MCF 10A (cell line): ENCODE results near the gene TNF. TPM values are rescaled to one million over a fixed set of nuclear protein-coding genes. Genes with fewer than 3 reads are reported as not detected.

Experiments
- BruUV-seq: library from RNA; stranded (reverse); fragments of 400-500 nt; replicated peaks from 2 replicates; lab custom pipeline; 2021; lab: Mats Ljungman, UMichigan
- CTCF ChIA-PET: fragments of 300-600 bp; sonication (Branson Sonifier 250); formaldehyde crosslinking; extraction: SDS; loops from one replicate; lab custom pipeline; 2021; ENCODE audit warnings: antibody characterized with exemption, inconsistent platforms; lab: Yijun Ruan, JAX
- POLR2A ChIA-PET: fragments of 300-600, 350-650 bp; sonication (Branson Sonifier 250); formaldehyde crosslinking; extraction: SDS; loops from one replicate; lab custom pipeline; 2020; ENCODE audit warnings: antibody characterized with exemption, inconsistent platforms; lab: Yijun Ruan, JAX
- DNase-seq: peaks from one replicate; pipeline ENCODE4 v3.0.0-alpha.2; 2018; ENCODE audit not compliant: unreplicated experiment
- H3K27ac Mint-ChIP-seq: one replicate; pipeline ENCODE4 v1.8.0; 2022; ENCODE audit warnings: mild to moderate bottlenecking, low read depth, mixed read lengths; ENCODE audit not compliant: unreplicated experiment
- H3K27me3 Mint-ChIP-seq: one replicate; pipeline ENCODE4 v1.8.0; 2022; ENCODE audit warnings: mixed read lengths; ENCODE audit not compliant: insufficient read depth, unreplicated experiment
- H3K36me3 Mint-ChIP-seq: one replicate; pipeline ENCODE4 v1.8.0; 2022; ENCODE audit warnings: mild to moderate bottlenecking, moderate library complexity, mixed read lengths; ENCODE audit not compliant: insufficient read depth, unreplicated experiment
- H3K4me1 Mint-ChIP-seq: one replicate; pipeline ENCODE4 v1.8.0; 2022; ENCODE audit warnings: mixed read lengths; ENCODE audit not compliant: insufficient read depth, unreplicated experiment
- H3K4me3 Mint-ChIP-seq: one replicate; pipeline ENCODE4 v1.8.0; 2022; ENCODE audit warnings: mild to moderate bottlenecking, moderate library complexity, mixed read lengths; ENCODE audit not compliant: unreplicated experiment
- H3K9me3 Mint-ChIP-seq: one replicate; pipeline ENCODE4 v1.8.0; 2022; ENCODE audit warnings: mixed read lengths; ENCODE audit not compliant: unreplicated experiment
- CTCF ChIP-seq: fragments of 200-600 bp; IDR thresholded peaks from one replicate; pipeline ENCODE4 v1.8.0; 2022; ENCODE audit warnings: antibody characterized with exemption, mild to moderate bottlenecking; ENCODE audit not compliant: unreplicated experiment
- intact Hi-C: fragments of 100-400 bp; cut with micrococcal nuclease; formaldehyde crosslinking; loops from 2 replicates; pipeline ENCODE4 v1.14.1; 2022
- total RNA-seq: library from RNA; stranded (reverse); gene quantifications from 2 replicates; pipeline ENCODE4 v1.2.3, GENCODE V29; 2022

The TNF gene
- total RNA-seq, 1 experiment from 2014 or later, result not detected

GRCh38 chr6:31568537-31568961, 6.8 kb upstream of the TNF start:
- TF ChIP-seq CTCF, result no peak
- ChIA-PET POLR2A (no interaction called here), CTCF (interaction anchor here (0.6 kb wide), 1 partner anchor 371 kb away, joined by 3 read pairs; no protein-coding TSS in a partner anchor)
- no peak for DNase-seq
- H3K27ac Mint-ChIP-seq, result no peak overlapping the region
- intact Hi-C loops, result no loop called here
- no TSS peak for BruUV-seq
- H3K36me3 Mint-ChIP-seq, result no peaks in the 10 kb centered on the region
- H3K9me3 Mint-ChIP-seq, result no peaks in the 10 kb centered on the region
- peaks cover 6% of the 10 kb centered on the region for H3K4me1 Mint-ChIP-seq
- H3K27me3 Mint-ChIP-seq, result peaks cover 26% of the 10 kb centered on the region
- H3K4me3 Mint-ChIP-seq, result no peak overlapping the region

- no peak overlapping the region for H3K4me3 Mint-ChIP-seq
- BruUV-seq, result no TSS peak
- no peaks in the 10 kb centered on the region for H3K9me3 Mint-ChIP-seq
- no peak for TF ChIP-seq CTCF
- ChIA-PET CTCF (interaction anchor here (0.5 to 2.4 kb wide), 4 partner anchors 11 to 204 kb away, joined by 3 to 13 read pairs (median 6); no protein-coding TSS in a partner anchor), POLR2A (interaction anchor here (0.6 to 1.0 kb wide), 3 partner anchors 8 to 29 kb away, joined by 3 read pairs; partner anchors contain the start of gene DDX39B)
- H3K27me3 Mint-ChIP-seq, result peaks cover 38% of the 10 kb centered on the region
- H3K27ac Mint-ChIP-seq, result no peak overlapping the region
- DNase-seq, result no peak
- H3K36me3 Mint-ChIP-seq, result no peaks in the 10 kb centered on the region
- intact Hi-C loops, result no loop called here
- H3K4me1 Mint-ChIP-seq, result peaks cover 6% of the 10 kb centered on the region
These were observed 5.4 kb upstream of the TNF start for GRCh38 chr6:31569861-31570536.

GRCh38 chr6:31572041-31572911, 3.1 kb upstream of the TNF start, which contains the start of gene LTA:
LTA (plus strand) TSS chr6:31572289; CDS start chr6:31572743, 454 bp downstream.
- peaks cover 7% of the 10 kb centered on the region for H3K36me3 Mint-ChIP-seq

More at GRCh38 chr6:31572041-31572911, 3.1 kb upstream of the TNF start, which contains the start of gene LTA:
- peaks cover 6% of the 10 kb centered on the region for H3K4me1 Mint-ChIP-seq
- intact Hi-C loops, result no loop called here
- DNase-seq, result no peak
- POLR2A ChIA-PET, result no interaction called here
- H3K4me3 Mint-ChIP-seq, result no peak within 1 kb of the TSS
- peaks cover 38% of the 10 kb centered on the region for H3K27me3 Mint-ChIP-seq
- no TSS peak for BruUV-seq
- CTCF ChIA-PET, result interaction anchor here (18.9 kb wide), 1 partner anchor 25 kb away, joined by 215 read pairs; the partner anchor contains the start of gene NCR3
- no peaks in the 10 kb centered on the region for H3K9me3 Mint-ChIP-seq
- H3K27ac Mint-ChIP-seq, result no peak within 1 kb of the TSS
- TF ChIP-seq CTCF, result no peak
